Omental fat pad (tissue), 4 donors: ENCODE data around the gene ADGRG6. TPM values are rescaled to one million over a fixed set of nuclear protein-coding genes. Genes with fewer than 3 reads are reported as not detected.
"Not testable (repeated sequence)": the region's sequence is repeated elsewhere in the genome, so short reads cannot be mapped to it uniquely, and the experiment has no call there.

Experiments used
- ATAC-seq: fragments of 150-250 bp; one replicate; pipeline ENCODE4 v1.9.1; 2016; ENCODE audit warnings: mild to moderate bottlenecking, moderate library complexity; ENCODE audit not compliant: low FRiP score
- DNase-seq: peaks from one replicate; pipeline ENCODE4 v3.0.0-alpha.2; 2019; ENCODE audit warnings: low spot score
- CTCF ChIP-seq, 3 donors: fragments of 450-650 bp; IDR thresholded peaks; one replicate each; pipeline ENCODE4 v1.5.1; 2016 to 2017; ENCODE audit warnings: antibody characterized with exemption in 3 of 3, mild to moderate bottlenecking in 3 of 3, moderate library complexity in 2 of 3
- total RNA-seq, 4 donors: library from RNA; depleted of rRNA; stranded (reverse); fragments of >200 nt; gene quantifications; one replicate each; pipeline ENCODE4 v1.1.0, GENCODE V29; 2016

Gene ADGRG6
- total RNA-seq, 4 donors from 2014 or later = 28.5 to 68.6 (median 42.7) TPM

GRCh38 chr6:142342986-142343385, 41.2 kb downstream of the ADGRG6 start:
- DNase-seq (no peak), ATAC-seq (no peak)
- TF ChIP-seq CTCF (IDR thresholded peaks at IDR 0.05) = no peak

- no peak for TF ChIP-seq CTCF (IDR thresholded peaks at IDR 0.05)
- no peak for ATAC-seq
- no peak for DNase-seq
Observed at GRCh38 chr6:142343938-142344337, 42.1 kb downstream of the ADGRG6 start.

- ATAC-seq = no peak
- no peak for DNase-seq
- TF ChIP-seq CTCF (IDR thresholded peaks at IDR 0.05) = no peak
Observed at GRCh38 chr6:142345261-142345660, 43.5 kb downstream of the ADGRG6 start.

GRCh38 chr6:142346166-142346565, 44.4 kb downstream of the ADGRG6 start:
- DNase-seq, ATAC-seq: not testable (repeated sequence)

- no peak for DNase-seq
- no peak for ATAC-seq
- TF ChIP-seq CTCF (IDR thresholded peaks at IDR 0.05) = no peak
Observed at GRCh38 chr6:142349215-142349823, 47.5 kb downstream of the ADGRG6 start.

- no peak for TF ChIP-seq CTCF (IDR thresholded peaks at IDR 0.05)
- no peak for DNase-seq
- ATAC-seq = no peak
Observed at GRCh38 chr6:142350309-142350708, 48.5 kb downstream of the ADGRG6 start.

GRCh38 chr6:142353690-142354089, 51.9 kb downstream of the ADGRG6 start:
- no peak for TF ChIP-seq CTCF (IDR thresholded peaks at IDR 0.05)
- ATAC-seq (no peak), DNase-seq (no peak)
